ENCODE results near the gene PDE1C. TPM values are rescaled to one million over a fixed set of nuclear protein-coding genes. Genes with fewer than 3 reads are reported as not detected.

PDE1C gene
- total and polyA plus RNA-seq, 2 of the 4 experiments (the other 2 are of a cell fraction), result 14.2 to 61.5 TPM

DNA sequence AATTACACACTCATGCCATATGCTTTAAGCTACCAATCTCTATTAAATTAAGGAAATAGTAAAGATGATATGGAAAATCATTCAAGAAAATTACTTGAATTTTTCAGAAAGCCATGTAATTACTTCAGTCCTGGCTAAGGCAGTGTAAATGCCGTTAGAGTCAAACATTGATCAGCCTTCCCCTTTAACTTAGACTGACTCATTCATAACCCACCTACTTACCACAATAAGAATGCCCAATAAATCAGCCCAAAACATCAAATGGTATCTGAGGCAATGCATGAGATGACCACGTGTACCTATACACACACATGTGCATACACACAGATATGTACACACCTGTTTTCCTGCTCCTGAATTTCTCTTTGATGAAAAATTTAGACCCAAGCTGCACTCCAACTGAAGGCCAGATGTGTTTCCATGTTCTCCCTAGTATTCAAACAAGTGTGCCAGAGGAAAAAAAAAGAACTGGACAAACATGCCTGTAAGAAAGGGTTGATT, 30.2 kb upstream of the PDE1C start:
- H2AK9ac ChIP-seq (replicated peaks; ENCODE audit: low read depth, low read length, poor library complexity), result no peak overlapping the region
- no peak overlapping the region for H3K27ac ChIP-seq (ENCODE audit: insufficient read depth, low read length)
- H3K27me3 ChIP-seq (ENCODE audit: control insufficient read depth, insufficient read depth, low read length), result no peaks in the 10 kb centered on the region
- no peak overlapping the region for H2BK120ac ChIP-seq (ENCODE audit: low read depth, low read length)
- H3K9me3 ChIP-seq (ENCODE audit: control insufficient read depth, insufficient read depth, low read length), result no peaks in the 10 kb centered on the region
- H3K9ac ChIP-seq (ENCODE audit: low read depth, low read length), result no peak overlapping the region
- H3K18ac ChIP-seq (ENCODE audit: low read depth, low read length), result no peak overlapping the region
- H2BK15ac ChIP-seq (ENCODE audit: low read depth, low read length), result no peak overlapping the region
- no peaks in the 10 kb centered on the region for H4K20me1 ChIP-seq (ENCODE audit: insufficient read depth, low read length)
- DNase-seq (no peak), ATAC-seq (ENCODE audit: low read depth) (no peak)
- intact Hi-C loops (cut with micrococcal nuclease) (no loop called here), dilution Hi-C loops (cut with HindIII; ENCODE audit: low sequenced_read_pairs, unreplicated experiment) (no loop called here), in situ Hi-C loops (cut with MboI; ENCODE audit: low sequenced_read_pairs) (no loop called here)
- H3K14ac ChIP-seq (replicated peaks; ENCODE audit: low read depth, low read length), result no peak overlapping the region
- no peak overlapping the region for H4K91ac ChIP-seq (ENCODE audit: insufficient read depth, low read depth, low read length)
- TF ChIP-seq SMC3 (IDR thresholded peaks at IDR 0.05; ENCODE audit: low read depth, low read length), result no peak
- TF ChIP-seq, protein P1, sequence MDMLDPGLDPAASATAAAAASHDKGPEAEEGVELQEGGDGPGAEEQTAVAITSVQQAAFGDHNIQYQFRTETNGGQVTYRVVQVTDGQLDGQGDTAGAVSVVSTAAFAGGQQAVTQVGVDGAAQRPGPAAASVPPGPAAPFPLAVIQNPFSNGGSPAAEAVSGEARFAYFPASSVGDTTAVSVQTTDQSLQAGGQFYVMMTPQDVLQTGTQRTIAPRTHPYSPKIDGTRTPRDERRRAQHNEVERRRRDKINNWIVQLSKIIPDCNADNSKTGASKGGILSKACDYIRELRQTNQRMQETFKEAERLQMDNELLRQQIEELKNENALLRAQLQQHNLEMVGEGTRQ (IDR thresholded peaks at IDR 0.05; ENCODE audit: low read depth, low read length), result no peak
- no peak for TF ChIP-seq MAFK (IDR thresholded peaks at IDR 0.05; ENCODE audit: low read depth, low read length)
- TF ChIP-seq MXI1 (IDR thresholded peaks at IDR 0.05; ENCODE audit: borderline replicate concordance, low read depth, low read length), result no peak
- TF ChIP-seq NFE2L2 (IDR thresholded peaks at IDR 0.05; ENCODE audit: low read depth, low read length), result no peak
- TF ChIP-seq FOS (IDR thresholded peaks at IDR 0.05; ENCODE audit: low read depth, low read length), result no peak
- TF ChIP-seq CEBPB (IDR thresholded peaks at IDR 0.05; ENCODE audit: low read depth, low read length), result no peak
- no peak for TF ChIP-seq RCOR1 (IDR thresholded peaks at IDR 0.05; ENCODE audit: insufficient replicate concordance, low read length)
- TF ChIP-seq, protein P2, sequence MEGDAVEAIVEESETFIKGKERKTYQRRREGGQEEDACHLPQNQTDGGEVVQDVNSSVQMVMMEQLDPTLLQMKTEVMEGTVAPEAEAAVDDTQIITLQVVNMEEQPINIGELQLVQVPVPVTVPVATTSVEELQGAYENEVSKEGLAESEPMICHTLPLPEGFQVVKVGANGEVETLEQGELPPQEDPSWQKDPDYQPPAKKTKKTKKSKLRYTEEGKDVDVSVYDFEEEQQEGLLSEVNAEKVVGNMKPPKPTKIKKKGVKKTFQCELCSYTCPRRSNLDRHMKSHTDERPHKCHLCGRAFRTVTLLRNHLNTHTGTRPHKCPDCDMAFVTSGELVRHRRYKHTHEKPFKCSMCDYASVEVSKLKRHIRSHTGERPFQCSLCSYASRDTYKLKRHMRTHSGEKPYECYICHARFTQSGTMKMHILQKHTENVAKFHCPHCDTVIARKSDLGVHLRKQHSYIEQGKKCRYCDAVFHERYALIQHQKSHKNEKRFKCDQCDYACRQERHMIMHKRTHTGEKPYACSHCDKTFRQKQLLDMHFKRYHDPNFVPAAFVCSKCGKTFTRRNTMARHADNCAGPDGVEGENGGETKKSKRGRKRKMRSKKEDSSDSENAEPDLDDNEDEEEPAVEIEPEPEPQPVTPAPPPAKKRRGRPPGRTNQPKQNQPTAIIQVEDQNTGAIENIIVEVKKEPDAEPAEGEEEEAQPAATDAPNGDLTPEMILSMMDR (conservative IDR thresholded peaks at IDR 0.05; ENCODE audit: low read depth, low read length), result no peak
- TF ChIP-seq RAD21 (IDR thresholded peaks at IDR 0.05; ENCODE audit: low read length), result no peak
- no peak for TF ChIP-seq BHLHE40 (IDR thresholded peaks at IDR 0.05; ENCODE audit: low read depth, low read length)
- no peak for TF ChIP-seq CHD1 (IDR thresholded peaks at IDR 0.05; ENCODE audit: low read depth, low read length)
- no peak for TF ChIP-seq RFX5 (IDR thresholded peaks at IDR 0.05; ENCODE audit: low read depth, low read length)
- no peak for TF ChIP-seq POLR2A (IDR thresholded peaks at IDR 0.05; ENCODE audit: low read depth, low read length)
- TF ChIP-seq, protein P3, sequence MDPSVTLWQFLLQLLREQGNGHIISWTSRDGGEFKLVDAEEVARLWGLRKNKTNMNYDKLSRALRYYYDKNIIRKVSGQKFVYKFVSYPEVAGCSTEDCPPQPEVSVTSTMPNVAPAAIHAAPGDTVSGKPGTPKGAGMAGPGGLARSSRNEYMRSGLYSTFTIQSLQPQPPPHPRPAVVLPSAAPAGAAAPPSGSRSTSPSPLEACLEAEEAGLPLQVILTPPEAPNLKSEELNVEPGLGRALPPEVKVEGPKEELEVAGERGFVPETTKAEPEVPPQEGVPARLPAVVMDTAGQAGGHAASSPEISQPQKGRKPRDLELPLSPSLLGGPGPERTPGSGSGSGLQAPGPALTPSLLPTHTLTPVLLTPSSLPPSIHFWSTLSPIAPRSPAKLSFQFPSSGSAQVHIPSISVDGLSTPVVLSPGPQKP (IDR thresholded peaks at IDR 0.05; ENCODE audit: borderline replicate concordance, low read depth, low read length), result no peak
- TF ChIP-seq MAZ (IDR thresholded peaks at IDR 0.05; ENCODE audit: borderline replicate concordance, low read depth, low read length), result no peak
- H3K4ac ChIP-seq (ENCODE audit: low read depth, low read length), result no peak overlapping the region
- no peak overlapping the region for H3K23ac ChIP-seq (ENCODE audit: low read depth, low read length)
- no peak overlapping the region for H2AK5ac ChIP-seq (ENCODE audit: low read depth, low read length)
- no peak overlapping the region for H2BK20ac ChIP-seq (ENCODE audit: low read depth, low read length)
- no peaks in the 10 kb centered on the region for H3K4me1 ChIP-seq (ENCODE audit: control insufficient read depth, insufficient read depth, low read length)
- no peaks in the 10 kb centered on the region for H3K9me1 ChIP-seq (ENCODE audit: insufficient read depth, low read length)
- H4K8ac ChIP-seq (ENCODE audit: low read depth in 2 of 2, low read length in 2 of 2), result no peak overlapping the region
- no peak overlapping the region for H3K56ac ChIP-seq (ENCODE audit: extremely low read depth, insufficient read depth, low read length)
- no peak overlapping the region for H3K4me3 ChIP-seq (ENCODE audit: insufficient read depth, low read depth, low read length)
- H3K36me3 ChIP-seq (ENCODE audit: control insufficient read depth, insufficient read depth, low read length), result no peaks in the 10 kb centered on the region
- no peak overlapping the region for H3K4me2 ChIP-seq (ENCODE audit: low read depth, low read length)
- H2BK5ac ChIP-seq (ENCODE audit: low read depth, low read length, poor library complexity, severe bottlenecking), result no peak overlapping the region
- ChIA-PET POLR2A (ENCODE audit: unreplicated experiment) (no interaction called here), CTCF (no interaction called here)
- no peak overlapping the region for H4K5ac ChIP-seq (ENCODE audit: low read depth, low read length)
- H3K79me1 ChIP-seq (ENCODE audit: low read depth in 1 of 2, low read length in 2 of 2), result no peaks in the 10 kb centered on the region
- WGBS, 2 experiments (ENCODE audit: extremely low coverage in 2 of 2, insufficient read length in 1 of 2), result no CpG with 5 or more reads among the region's 2 CpGs
- H2AFZ ChIP-seq (replicated peaks; ENCODE audit: low read length, poor library complexity), result no peak overlapping the region
- BruUV-seq (replicated peaks), result no TSS peak

All from IMR-90 (cell line).